Caco-2 (cell line): Measurements from ENCODE around the gene TDRD5. TPM values are rescaled to one million over a fixed set of nuclear protein-coding genes. Genes with fewer than 3 reads are reported as not detected.

Experiments
- BruUV-seq: library from RNA; stranded (reverse); fragments of 400-500 nt; replicated peaks from 2 replicates; lab custom pipeline; 2021; lab: Mats Ljungman, UMichigan
- CTCF ChIA-PET: fragments of 300-600 bp; sonication (Branson Sonifier 250); formaldehyde crosslinking; loops from one replicate; lab custom pipeline; 2022; ENCODE audit warnings: antibody characterized with exemption; lab: Charles Lee
- POLR2A ChIA-PET: fragments of 300-600 bp; sonication (Branson Sonifier 250); formaldehyde crosslinking; loops from one replicate; lab custom pipeline; 2022; ENCODE audit warnings: antibody characterized with exemption; lab: Charles Lee
- DNase-seq, 2 experiments: peaks; one replicate each; pipeline versions ENCODE4 v3.0.0 to v3.0.0-alpha.2; 2020 to 2022
- H3K27me3 ChIP-seq: replicated peaks from 2 replicates; pipeline ENCODE4 v1.6.0; 2011; ENCODE audit warnings: low read length; ENCODE audit not compliant: control insufficient read depth, insufficient read depth
- H3K36me3 ChIP-seq: 2 replicates; pipeline ENCODE4 v1.5.1; 2011; ENCODE audit warnings: low read length; ENCODE audit not compliant: control insufficient read depth, insufficient read depth
- H3K4me1 ChIP-seq: fragments of 250-450 bp; sonication (Bioruptor Pico); 2 replicates; pipeline ENCODE4 v1.5.1; 2020; ENCODE audit warnings: mild to moderate bottlenecking
- H3K4me3 ChIP-seq: 2 replicates; pipeline ENCODE4 v1.5.1; 2011; ENCODE audit warnings: low read depth, mild to moderate bottlenecking, control low read depth, low read length
- H3K9me3 ChIP-seq: fragments of 250-450 bp; sonication (Bioruptor Pico); 2 replicates; pipeline ENCODE4 v1.5.1; 2020; ENCODE audit warnings: mild to moderate bottlenecking, moderate library complexity
- H3K27ac Mint-ChIP-seq: one replicate; pipeline ENCODE4 v1.8.0; 2022; ENCODE audit warnings: mixed read lengths; ENCODE audit not compliant: unreplicated experiment
- H3K27me3 Mint-ChIP-seq: one replicate; pipeline ENCODE4 v1.8.0; 2022; ENCODE audit warnings: mixed read lengths; ENCODE audit not compliant: insufficient read depth, unreplicated experiment
- H3K36me3 Mint-ChIP-seq: one replicate; pipeline ENCODE4 v1.8.0; 2022; ENCODE audit warnings: mild to moderate bottlenecking, mixed read lengths; ENCODE audit not compliant: insufficient read depth, unreplicated experiment
- H3K4me1 Mint-ChIP-seq: one replicate; pipeline ENCODE4 v1.8.0; 2022; ENCODE audit warnings: low read depth, mixed read lengths; ENCODE audit not compliant: unreplicated experiment
- H3K4me3 Mint-ChIP-seq: one replicate; pipeline ENCODE4 v1.8.0; 2022; ENCODE audit warnings: mild to moderate bottlenecking, moderate library complexity, mixed read lengths; ENCODE audit not compliant: unreplicated experiment
- H3K9me3 Mint-ChIP-seq: one replicate; pipeline ENCODE4 v1.8.0; 2022; ENCODE audit warnings: mixed read lengths; ENCODE audit not compliant: unreplicated experiment
- CTCF ChIP-seq, 2 experiments: fragments of 200-600 bp in 1 of 2; IDR thresholded peaks; 1 replicate in 1 of 2; 2 replicates in 1 of 2; pipeline versions ENCODE4 v1.5.1 to v1.8.0; 2011 to 2022; ENCODE audit warnings: antibody characterized with exemption in 1 of 2, control low read depth in 1 of 2, inconsistent platforms in 1 of 2, low read depth in 1 of 2, low read length in 1 of 2, mild to moderate bottlenecking in 1 of 2, moderate library complexity in 1 of 2; ENCODE audit not compliant: insufficient read depth in 1 of 2, severe bottlenecking in 1 of 2, unreplicated experiment in 1 of 2
- intact Hi-C: fragments of 100-400 bp; cut with micrococcal nuclease; formaldehyde crosslinking; loops from one replicate; pipeline ENCODE4 v1.10.0; 2022; ENCODE audit not compliant: unreplicated experiment
- total RNA-seq: library from RNA; stranded (reverse); gene quantifications from 2 replicates; pipeline ENCODE4 v1.2.3, GENCODE V29; 2022

TDRD5 gene
- total RNA-seq, 1 experiment from 2014 or later, result 0.52 TPM

DNA sequence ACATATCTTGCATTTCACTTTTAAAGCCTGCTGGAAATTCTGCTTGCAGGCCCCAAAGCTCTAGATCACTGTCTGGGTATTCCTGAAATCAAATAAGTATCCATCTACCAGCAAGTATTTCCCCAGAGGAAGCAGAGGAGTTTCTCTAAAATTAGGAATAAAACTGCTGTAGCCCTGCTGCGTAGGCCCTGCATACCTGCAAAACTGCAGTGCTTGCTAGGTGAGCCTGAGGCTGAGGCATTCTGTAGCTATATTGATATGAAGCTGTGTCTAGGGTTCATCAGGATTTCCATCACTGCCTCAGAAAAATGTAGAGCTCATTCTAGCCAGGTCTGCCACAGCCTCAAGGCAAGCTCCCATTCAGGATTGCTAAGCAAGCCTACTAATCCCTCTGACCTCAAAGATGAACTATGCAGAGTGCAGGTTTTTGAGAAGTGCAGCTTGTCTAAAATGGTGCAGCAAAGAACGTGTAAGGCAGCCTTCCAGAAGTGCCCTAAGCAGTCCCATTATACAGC, 44.6 kb upstream of the TDRD5 start:
- no peaks in the 10 kb centered on the region for H3K9me3 ChIP-seq
- no peak overlapping the region for H3K27ac Mint-ChIP-seq
- no peak for DNase-seq
- intact Hi-C loops, result no loop called here
- H3K9me3 Mint-ChIP-seq, result no peaks in the 10 kb centered on the region
- peaks cover 4% of the 10 kb centered on the region for H3K27me3 Mint-ChIP-seq
- peaks cover 7% of the 10 kb centered on the region; the same call in 1 of the 2 replicates for H3K4me1 ChIP-seq
- H3K4me1 Mint-ChIP-seq, result no peaks in the 10 kb centered on the region
- no peak for TF ChIP-seq CTCF (IDR thresholded peaks at IDR 0.05; ENCODE audit: insufficient read depth in 1 of 2, low read depth in 1 of 2, low read length in 1 of 2, severe bottlenecking in 1 of 2, unreplicated experiment in 1 of 2)
- ChIA-PET CTCF (no interaction called here), POLR2A (no interaction called here)
- no peak overlapping the region for H3K4me3 ChIP-seq
- no peaks in the 10 kb centered on the region for H3K36me3 ChIP-seq
- no peaks in the 10 kb centered on the region for H3K36me3 Mint-ChIP-seq
- no TSS peak for BruUV-seq
- H3K4me3 Mint-ChIP-seq, result no peak overlapping the region
- no peaks in the 10 kb centered on the region for H3K27me3 ChIP-seq

DNA sequence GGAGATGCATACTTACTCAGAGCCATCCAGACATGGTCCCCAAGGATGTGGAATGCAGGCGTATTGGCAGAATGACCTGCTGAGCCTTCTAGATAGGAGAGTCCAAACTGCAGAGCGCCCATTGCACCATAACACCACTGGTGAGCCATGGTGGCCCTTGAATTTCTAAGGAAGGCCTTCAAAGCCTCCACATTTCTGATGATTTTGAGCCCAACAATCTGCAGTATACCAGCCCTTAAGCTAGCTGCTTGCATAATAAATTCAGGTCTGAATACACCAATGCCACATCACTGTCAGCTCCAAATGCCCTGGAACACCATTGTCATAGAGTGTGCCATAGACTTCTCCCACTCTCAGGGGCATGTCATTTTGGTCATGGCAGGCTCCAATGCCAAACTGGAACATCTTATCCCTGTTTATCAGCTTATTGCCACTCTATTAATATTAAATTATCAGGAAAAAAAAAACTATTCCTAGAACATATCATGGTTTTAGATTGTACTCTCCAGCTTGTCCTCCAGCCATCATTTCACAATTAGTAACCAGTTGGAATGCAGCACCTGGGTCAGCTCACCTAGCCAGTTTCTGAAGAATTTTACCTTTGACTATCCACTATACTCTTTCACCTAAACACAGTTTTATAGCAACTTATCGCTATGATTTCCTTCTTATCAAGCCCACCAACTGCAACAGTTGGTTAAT, 42.8 kb upstream of the TDRD5 start:
- Histone ChIP-seq H3K4me1 (peaks cover 7% of the 10 kb centered on the region; the same call in 1 of the 2 replicates), H3K9me3 (no peaks in the 10 kb centered on the region), H3K27me3 (no peaks in the 10 kb centered on the region), H3K4me3 (no peak overlapping the region), H3K36me3 (no peaks in the 10 kb centered on the region)
- H3K4me3 Mint-ChIP-seq, result no peak overlapping the region
- no peaks in the 10 kb centered on the region for H3K4me1 Mint-ChIP-seq
- H3K9me3 Mint-ChIP-seq, result no peaks in the 10 kb centered on the region
- no peaks in the 10 kb centered on the region for H3K27me3 Mint-ChIP-seq
- POLR2A ChIA-PET, result no interaction called here
- H3K36me3 Mint-ChIP-seq, result no peaks in the 10 kb centered on the region
- CTCF ChIA-PET, result no interaction called here
- no peak for TF ChIP-seq CTCF (IDR thresholded peaks at IDR 0.05; ENCODE audit: insufficient read depth in 1 of 2, low read depth in 1 of 2, low read length in 1 of 2, severe bottlenecking in 1 of 2, unreplicated experiment in 1 of 2)
- intact Hi-C loops, result no loop called here
- H3K27ac Mint-ChIP-seq, result no peak overlapping the region
- DNase-seq, result no peak
- no TSS peak for BruUV-seq

DNA sequence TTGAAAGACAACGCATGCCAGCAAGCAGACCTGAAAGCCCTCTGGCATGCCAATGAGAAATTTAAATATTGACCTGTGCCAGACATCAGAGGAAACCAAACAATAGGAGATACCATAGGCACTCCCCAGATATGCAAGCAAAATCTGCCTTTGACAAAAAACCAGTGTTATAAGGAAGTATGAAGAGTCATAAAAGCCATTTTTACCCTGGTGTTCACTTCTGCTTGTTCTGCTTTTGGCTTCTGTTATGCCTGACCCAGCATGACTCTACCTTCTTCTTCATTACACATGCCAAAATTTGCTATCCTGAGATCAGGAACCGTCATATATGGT, 42.3 kb upstream of the TDRD5 start:
- intact Hi-C loops, result no loop called here
- H3K4me3 ChIP-seq, result no peak overlapping the region
- H3K27me3 ChIP-seq, result no peaks in the 10 kb centered on the region
- no peak overlapping the region for H3K4me3 Mint-ChIP-seq
- no peaks in the 10 kb centered on the region for H3K36me3 ChIP-seq
- BruUV-seq, result no TSS peak
- no peak overlapping the region for H3K27ac Mint-ChIP-seq
- TF ChIP-seq CTCF (IDR thresholded peaks at IDR 0.05; ENCODE audit: insufficient read depth in 1 of 2, low read depth in 1 of 2, low read length in 1 of 2, severe bottlenecking in 1 of 2, unreplicated experiment in 1 of 2), result no peak
- H3K4me1 ChIP-seq, result peaks cover 7% of the 10 kb centered on the region; the same call in 1 of the 2 replicates
- no peaks in the 10 kb centered on the region for H3K27me3 Mint-ChIP-seq
- no peak for DNase-seq
- no peaks in the 10 kb centered on the region for H3K4me1 Mint-ChIP-seq
- H3K9me3 Mint-ChIP-seq, result no peaks in the 10 kb centered on the region
- ChIA-PET POLR2A (no interaction called here), CTCF (no interaction called here)
- H3K9me3 ChIP-seq, result no peaks in the 10 kb centered on the region
- H3K36me3 Mint-ChIP-seq, result no peaks in the 10 kb centered on the region
